HepG2 (cell line): ENCODE data around the gene MED9. TPM values are rescaled to one million over a fixed set of nuclear protein-coding genes. Genes with fewer than 3 reads are reported as not detected.

ENCODE experiments used
- ATAC-seq: fragments of 200-7000 bp; cut with Tn5 transposase; 3 replicates; pipeline ENCODE4 v1.9.1; 2020; ENCODE audit warnings: mild to moderate bottlenecking, moderate library complexity
- BruUV-seq: library from RNA; stranded (reverse); fragments of 400-500 nt; replicated peaks from 2 replicates; lab custom pipeline; 2021; lab: Mats Ljungman, UMichigan
- CTCF ChIA-PET: fragments of 300-600 bp; formaldehyde crosslinking; extraction: SDS; loops from one replicate; lab custom pipeline; 2021; ENCODE audit warnings: low total read pairs, inconsistent platforms, low intra/inter-chr PET ratio; lab: Yijun Ruan, JAX
- POLR2A ChIA-PET: fragments of 350-600 bp; sonication (Branson Sonifier 250); formaldehyde crosslinking; loops from one replicate; lab custom pipeline; 2020; ENCODE audit warnings: antibody characterized with exemption, inconsistent platforms; lab: Yijun Ruan, JAX
- DNase-seq: peaks from one replicate; pipeline ENCODE4 v3.0.0-alpha.2; 2015; ENCODE audit warnings: low spot score
- FAIRE-seq: peaks from 3 replicates; lab custom pipeline; 2011; peaks lifted over from hg19 to GRCh38; lab: Jason Lieb, UNC
- H2AFZ ChIP-seq: one replicate; pipeline ENCODE4 v1.6.1; 2011; ENCODE audit warnings: low read length, inconsistent platforms
- H3K27ac ChIP-seq: fragments of 300-600 bp; 3 replicates; pipeline ENCODE4 v1.8.0; 2011; ENCODE audit warnings: mixed run types, mild to moderate bottlenecking, mixed read lengths, low read length, inconsistent platforms; ENCODE audit not compliant: insufficient read depth; ENCODE audit errors: extremely low read length
- H3K27me3 ChIP-seq, 2 experiments: fragments of 200-600 bp in 1 of 2; 2 replicates in 1 of 2; 3 replicates in 1 of 2; pipeline versions ENCODE4 v1.6.0 to v1.8.0; 2011; ENCODE audit warnings: low read length in 2 of 2, mild to moderate bottlenecking in 2 of 2, moderate library complexity in 2 of 2, inconsistent platforms in 1 of 2; ENCODE audit not compliant: insufficient read depth in 2 of 2, control insufficient read depth in 1 of 2
- H3K36me3 ChIP-seq, 2 experiments: fragments of 200-600 bp in 1 of 2; replicated peaks in 1 of 2; 2 replicates in 1 of 2; 3 replicates in 1 of 2; pipeline versions ENCODE4 v1.5.1 to v1.8.0; 2011; ENCODE audit warnings: low read length in 2 of 2, inconsistent platforms in 1 of 2; ENCODE audit not compliant: insufficient read depth in 2 of 2, control insufficient read depth in 1 of 2
- H3K4me1 ChIP-seq: 2 replicates; pipeline ENCODE4 v1.5.1; 2012; ENCODE audit warnings: low read length, inconsistent platforms; ENCODE audit not compliant: insufficient read depth
- H3K4me2 ChIP-seq: 2 replicates; pipeline ENCODE4 v1.6.0; 2011; ENCODE audit warnings: low read depth, low read length, inconsistent platforms
- H3K4me3 ChIP-seq, 3 experiments: fragments of 200-600 bp in 1 of 3; sonication (generic), shearing (Covaris generic) in 1 of 3; replicated peaks in 1 of 3; 2 replicates each; pipeline ENCODE4 v1.5.1; 2011 to 2016; ENCODE audit warnings: low read length in 3 of 3, inconsistent platforms in 2 of 3, low read depth in 2 of 3, mild to moderate bottlenecking in 2 of 3, control low read depth in 1 of 3, mixed read lengths in 1 of 3; ENCODE audit not compliant: insufficient read depth in 1 of 3
- H3K79me2 ChIP-seq: one replicate; pipeline ENCODE4 v1.6.1; 2011; ENCODE audit warnings: low read length, inconsistent platforms; ENCODE audit not compliant: insufficient read depth
- H3K9ac ChIP-seq: 2 replicates; pipeline ENCODE4 v1.6.0; 2011; ENCODE audit warnings: mild to moderate bottlenecking, low read depth, low read length, inconsistent platforms; ENCODE audit not compliant: insufficient read depth
- H3K9me3 ChIP-seq: 2 replicates; pipeline ENCODE4 v1.5.1; 2012; ENCODE audit warnings: mild to moderate bottlenecking, low read length
- H4K20me1 ChIP-seq: 2 replicates; pipeline ENCODE4 v1.6.0; 2011; ENCODE audit warnings: inconsistent platforms, mild to moderate bottlenecking, low read length, moderate library complexity; ENCODE audit not compliant: insufficient read depth
- BRD4 ChIP-seq: sonication (generic); formaldehyde crosslinking; IDR thresholded peaks from 2 replicates; pipeline ENCODE4 v1.4.0; 2020; ENCODE audit warnings: missing genetic modification reagents
- CHCHD3 ChIP-seq: sonication (generic); formaldehyde crosslinking; IDR thresholded peaks from 2 replicates; pipeline ENCODE4 v1.8.0; 2022; ENCODE audit warnings: mild to moderate bottlenecking, missing genetic modification reagents, moderate library complexity
- HNRNPL ChIP-seq: fragments of 200-400 bp; formaldehyde crosslinking; IDR thresholded peaks from 2 replicates; pipeline ENCODE4 v1.6.1; 2017; ENCODE audit warnings: mild to moderate bottlenecking, low read depth, low read length
- MTF2 ChIP-seq: sonication (generic); formaldehyde crosslinking; IDR thresholded peaks from 2 replicates; pipeline ENCODE4 v1.5.0; 2020; ENCODE audit warnings: missing genetic modification reagents, borderline replicate concordance
- NFKB2 ChIP-seq: sonication (generic); formaldehyde crosslinking; IDR thresholded peaks from 2 replicates; pipeline ENCODE4 v1.4.0; 2020; ENCODE audit warnings: missing genetic modification reagents, borderline replicate concordance
- NONO ChIP-seq, 2 experiments: fragments of 450-650 bp in 1 of 2; sonication (generic) in 1 of 2; formaldehyde crosslinking in 1 of 2; IDR thresholded peaks in 1 of 2; conservative IDR thresholded peaks in 1 of 2; 2 replicates each; pipeline versions ENCODE4 v1.6.1 to v1.8.0; 2017 to 2022; ENCODE audit warnings: mild to moderate bottlenecking in 1 of 2, missing genetic modification reagents in 1 of 2, moderate library complexity in 1 of 2
- NRL ChIP-seq: sonication (generic); formaldehyde crosslinking; IDR thresholded peaks from 2 replicates; pipeline ENCODE4 v1.5.0; 2020; ENCODE audit warnings: missing genetic modification reagents, mild to moderate bottlenecking, moderate library complexity, borderline replicate concordance
- ZFP41 ChIP-seq: sonication (generic); formaldehyde crosslinking; IDR thresholded peaks from 2 replicates; pipeline ENCODE4 v1.4.0; 2020; ENCODE audit warnings: mild to moderate bottlenecking, missing genetic modification reagents, borderline replicate concordance
- ZNF772 ChIP-seq: sonication (generic); formaldehyde crosslinking; IDR thresholded peaks from 2 replicates; pipeline ENCODE4 v1.5.0; 2020; ENCODE audit warnings: mild to moderate bottlenecking, missing genetic modification reagents
- ZNF891 ChIP-seq: sonication (generic); formaldehyde crosslinking; IDR thresholded peaks from 2 replicates; pipeline ENCODE4 v1.5.0; 2020; ENCODE audit warnings: mild to moderate bottlenecking, missing genetic modification reagents
- WGBS: methylation state at CpG from one replicate; pipeline ENCODE4 v1.1.6; 2017; ENCODE audit warnings: low lambda C conversion rate; 5-methylcytosine and 5-hydroxymethylcytosine counted together
- in situ Hi-C: cut with HindIII; loops from 2 replicates; pipeline ENCODE4 v1.10.0; 2017; ENCODE audit warnings: low pct_unique_long_range_greater_than_20kb; ENCODE audit not compliant: extremely low pct_ligation_motif_present
- intact Hi-C: fragments of 100-400 bp; cut with micrococcal nuclease; formaldehyde crosslinking; loops from one replicate; pipeline ENCODE4 v1.10.0; 2022; ENCODE audit not compliant: unreplicated experiment
- polyA plus RNA-seq, 8 experiments: library from polyadenylated mRNA; depleted of rRNA in 3 of 8; stranded (reverse) in 7 of 8; unstranded in 1 of 8; fragments of >200 nt; fragmentation: Illumina TruSeq in 4 of 8; extraction: Trizol in 4 of 8; gene quantifications; 2 replicates each; pipeline versions ENCODE4 v1.2.1 to v1.2.3, GENCODE V29; 2011 to 2016; ENCODE audit warnings: low read depth in 4 of 8, missing spikeins in 1 of 8, mixed read lengths in 1 of 8; ENCODE audit not compliant: insufficient read depth in 1 of 8
- total RNA-seq, 5 experiments: library from RNA; depleted of rRNA; stranded (reverse); fragments of >200 nt; fragmentation: Illumina TruSeq; extraction: Trizol; gene quantifications; 2 replicates each; pipeline ENCODE4 v1.2.3, GENCODE V29; 2016; ENCODE audit warnings: low read depth in 1 of 5
- TF ChIP-seq, protein P1 (sequence below): sonication (generic); formaldehyde crosslinking; IDR thresholded peaks from 2 replicates; pipeline ENCODE4 v1.4.0; 2020; ENCODE audit warnings: missing genetic modification reagents
- TF ChIP-seq, protein P2 (sequence below): sonication (generic); formaldehyde crosslinking; IDR thresholded peaks from 2 replicates; pipeline ENCODE4 v1.4.0; 2020; ENCODE audit warnings: missing genetic modification reagents, borderline replicate concordance
- TF ChIP-seq, protein P3 (sequence below): sonication (generic); formaldehyde crosslinking; IDR thresholded peaks from 2 replicates; pipeline ENCODE4 v1.4.0; 2020; ENCODE audit warnings: missing genetic modification reagents

The MED9 gene
- total and polyA plus RNA-seq, 2 of the 13 experiments (the other 11 are each of a cell fraction or from before 2014, with no cell fraction given) = 11.9 to 15.1 TPM

DNA sequence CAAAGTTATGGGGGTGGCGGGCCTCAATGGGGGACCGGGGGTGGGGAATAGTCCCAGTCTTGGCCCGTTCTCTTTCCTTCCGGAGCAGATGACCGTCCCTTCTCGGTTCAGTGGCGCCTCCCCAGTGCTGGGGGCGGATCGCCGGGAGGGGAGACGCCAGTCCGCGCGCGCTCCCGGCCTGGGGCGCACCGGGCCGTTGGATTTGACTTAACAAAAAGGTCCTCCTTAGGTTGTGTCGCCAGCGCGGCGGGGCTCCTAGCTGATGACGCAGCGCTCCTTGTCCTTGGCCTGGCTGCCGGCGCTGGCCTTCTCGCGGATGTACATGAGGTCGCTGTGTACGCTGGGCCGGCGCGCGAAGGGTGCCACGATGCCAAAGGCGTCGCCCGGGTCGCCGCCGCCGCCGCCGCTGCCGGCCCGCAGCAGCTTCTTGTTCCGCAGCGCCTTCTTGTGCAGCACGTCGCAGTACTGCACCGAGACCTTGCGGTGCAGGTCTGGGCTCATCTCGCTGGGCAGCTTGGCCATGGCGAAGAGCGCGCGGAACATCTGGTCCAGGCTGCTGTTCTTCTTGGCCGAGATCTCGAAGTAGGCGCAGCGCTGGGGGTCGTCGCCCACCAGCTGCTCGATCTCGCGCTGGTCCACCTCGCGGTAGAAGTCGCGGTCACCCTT is 18.2 kb downstream of the MED9 start (continued):
- TF ChIP-seq, protein P1, sequence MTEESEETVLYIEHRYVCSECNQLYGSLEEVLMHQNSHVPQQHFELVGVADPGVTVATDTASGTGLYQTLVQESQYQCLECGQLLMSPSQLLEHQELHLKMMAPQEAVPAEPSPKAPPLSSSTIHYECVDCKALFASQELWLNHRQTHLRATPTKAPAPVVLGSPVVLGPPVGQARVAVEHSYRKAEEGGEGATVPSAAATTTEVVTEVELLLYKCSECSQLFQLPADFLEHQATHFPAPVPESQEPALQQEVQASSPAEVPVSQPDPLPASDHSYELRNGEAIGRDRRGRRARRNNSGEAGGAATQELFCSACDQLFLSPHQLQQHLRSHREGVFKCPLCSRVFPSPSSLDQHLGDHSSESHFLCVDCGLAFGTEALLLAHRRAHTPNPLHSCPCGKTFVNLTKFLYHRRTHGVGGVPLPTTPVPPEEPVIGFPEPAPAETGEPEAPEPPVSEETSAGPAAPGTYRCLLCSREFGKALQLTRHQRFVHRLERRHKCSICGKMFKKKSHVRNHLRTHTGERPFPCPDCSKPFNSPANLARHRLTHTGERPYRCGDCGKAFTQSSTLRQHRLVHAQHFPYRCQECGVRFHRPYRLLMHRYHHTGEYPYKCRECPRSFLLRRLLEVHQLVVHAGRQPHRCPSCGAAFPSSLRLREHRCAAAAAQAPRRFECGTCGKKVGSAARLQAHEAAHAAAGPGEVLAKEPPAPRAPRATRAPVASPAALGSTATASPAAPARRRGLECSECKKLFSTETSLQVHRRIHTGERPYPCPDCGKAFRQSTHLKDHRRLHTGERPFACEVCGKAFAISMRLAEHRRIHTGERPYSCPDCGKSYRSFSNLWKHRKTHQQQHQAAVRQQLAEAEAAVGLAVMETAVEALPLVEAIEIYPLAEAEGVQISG (CRISPR knock-in tag) = no peak
- TF ChIP-seq MTF2 = no peak
- no peak for TF ChIP-seq CHCHD3 (CRISPR knock-in tag)
- TF ChIP-seq ZFP41 = no peak

DNA sequence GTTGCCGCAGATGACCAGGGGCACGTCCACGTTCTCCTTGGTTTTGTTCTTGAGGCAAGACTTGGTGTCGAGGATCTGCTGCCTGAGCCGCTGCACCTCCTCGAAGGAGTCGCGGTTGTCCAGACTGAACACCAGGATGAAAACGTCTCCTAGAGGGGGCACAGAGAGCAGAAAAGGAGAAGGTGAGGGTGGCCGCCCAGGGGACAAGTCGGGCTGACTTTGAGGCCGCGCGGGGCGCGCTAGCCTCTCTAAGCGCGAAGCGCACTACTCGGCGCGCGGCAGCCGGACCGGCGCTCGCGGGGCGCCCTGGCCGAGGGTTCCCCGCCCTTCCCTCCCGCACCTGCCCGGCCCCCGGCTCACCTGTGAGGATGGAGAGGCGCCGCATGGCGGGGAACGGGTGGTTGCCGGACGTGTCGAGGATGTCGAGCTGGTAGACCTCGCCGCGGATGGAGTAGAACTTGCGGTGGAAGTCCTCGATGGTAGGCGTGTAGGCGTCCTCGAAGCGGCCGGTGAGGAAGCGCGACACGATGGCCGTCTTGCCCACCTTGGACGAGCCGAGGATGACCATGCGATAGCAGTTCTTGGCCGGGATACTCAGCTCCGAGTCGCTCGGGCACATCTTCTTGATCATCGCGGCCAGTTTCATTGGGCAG is 18.9 kb downstream of the MED9 start:
- peak overlapping the region; percentile 75 for H3K9ac ChIP-seq
- H3K79me2 ChIP-seq = no peaks in the 10 kb centered on the region
- BruUV-seq = TSS peak; percentile 85
- WGBS = 72% methylated on average over 51 of the region's 65 CpGs
- no peaks in the 10 kb centered on the region for H3K9me3 ChIP-seq
- ChIA-PET POLR2A (interaction anchor here (0.6 to 3.4 kb wide), 44 partner anchors 9 to 618 kb away, joined by 3 to 114 read pairs (median 7); partner anchors contain the start of genes MED9 and PEMT), CTCF (interaction anchor here (1.0 to 3.3 kb wide), 4 partner anchors 74 to 146 kb away, joined by 4 to 55 read pairs (median 21); no protein-coding TSS in a partner anchor)
- H4K20me1 ChIP-seq = no peaks in the 10 kb centered on the region
- H3K27ac ChIP-seq = no peak overlapping the region
- no peak overlapping the region for H2AFZ ChIP-seq
- ATAC-seq (no peak), FAIRE-seq (no peak), DNase-seq (no peak)
- H3K36me3 ChIP-seq = peaks cover 4 to 12% of the 10 kb centered on the region in 2 experiments; a peak in 2 of 5 replicates
- peaks cover 4 to 34% of the 10 kb centered on the region in 2 experiments; a peak in 4 of 5 replicates for H3K27me3 ChIP-seq
- intact Hi-C loops (loop anchor here (1.0 to 5.0 kb wide), 5 partner anchors 43 to 147 kb away; no protein-coding TSS in a partner anchor), in situ Hi-C loops (loop anchor here (5.0 kb wide), 1 partner anchor 138 kb away; no protein-coding TSS in a partner anchor)
- peak overlapping the region; percentile 74 for H3K4me2 ChIP-seq
- peaks cover 30% of the 10 kb centered on the region for H3K4me1 ChIP-seq
- H3K4me3 ChIP-seq = peak overlapping the region; percentile 53 to 71 (median 65); a peak in 5 of 6 replicates
- TF ChIP-seq NONO (IDR thresholded peaks at IDR 0.05) (no peak), NONO (CRISPR knock-in tag; conservative IDR thresholded peaks at IDR 0.05) (0 out of 2 replicates have a peak, but pooled peaks have one; percentile 18), BRD4 (CRISPR knock-in tag) (no peak), HNRNPL (0 out of 2 replicates have a peak, but pooled peaks have one; percentile 51), NFKB2 (CRISPR knock-in tag) (0 out of 2 replicates have a peak, but pooled peaks have one; percentile 34), ZNF772 (0 out of 2 replicates have a peak, but pooled peaks have one; percentile 12), NRL (CRISPR knock-in tag) (peak; percentile 42; the same call in 1 of the 2 replicates), ZNF891 (CRISPR knock-in tag) (peak; percentile 67; the same call in 1 of the 2 replicates)
- TF ChIP-seq, protein P2, sequence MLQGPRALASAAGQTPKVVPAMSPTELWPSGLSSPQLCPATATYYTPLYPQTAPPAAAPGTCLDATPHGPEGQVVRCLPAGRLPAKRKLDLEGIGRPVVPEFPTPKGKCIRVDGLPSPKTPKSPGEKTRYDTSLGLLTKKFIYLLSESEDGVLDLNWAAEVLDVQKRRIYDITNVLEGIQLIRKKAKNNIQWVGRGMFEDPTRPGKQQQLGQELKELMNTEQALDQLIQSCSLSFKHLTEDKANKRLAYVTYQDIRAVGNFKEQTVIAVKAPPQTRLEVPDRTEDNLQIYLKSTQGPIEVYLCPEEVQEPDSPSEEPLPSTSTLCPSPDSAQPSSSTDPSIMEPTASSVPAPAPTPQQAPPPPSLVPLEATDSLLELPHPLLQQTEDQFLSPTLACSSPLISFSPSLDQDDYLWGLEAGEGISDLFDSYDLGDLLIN (CRISPR knock-in tag) = 0 out of 2 replicates have a peak, but pooled peaks have one; percentile 20
- TF ChIP-seq, protein P3, sequence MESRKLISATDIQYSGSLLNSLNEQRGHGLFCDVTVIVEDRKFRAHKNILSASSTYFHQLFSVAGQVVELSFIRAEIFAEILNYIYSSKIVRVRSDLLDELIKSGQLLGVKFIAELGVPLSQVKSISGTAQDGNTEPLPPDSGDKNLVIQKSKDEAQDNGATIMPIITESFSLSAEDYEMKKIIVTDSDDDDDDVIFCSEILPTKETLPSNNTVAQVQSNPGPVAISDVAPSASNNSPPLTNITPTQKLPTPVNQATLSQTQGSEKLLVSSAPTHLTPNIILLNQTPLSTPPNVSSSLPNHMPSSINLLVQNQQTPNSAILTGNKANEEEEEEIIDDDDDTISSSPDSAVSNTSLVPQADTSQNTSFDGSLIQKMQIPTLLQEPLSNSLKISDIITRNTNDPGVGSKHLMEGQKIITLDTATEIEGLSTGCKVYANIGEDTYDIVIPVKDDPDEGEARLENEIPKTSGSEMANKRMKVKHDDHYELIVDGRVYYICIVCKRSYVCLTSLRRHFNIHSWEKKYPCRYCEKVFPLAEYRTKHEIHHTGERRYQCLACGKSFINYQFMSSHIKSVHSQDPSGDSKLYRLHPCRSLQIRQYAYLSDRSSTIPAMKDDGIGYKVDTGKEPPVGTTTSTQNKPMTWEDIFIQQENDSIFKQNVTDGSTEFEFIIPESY (CRISPR knock-in tag) = peak; percentile 57
